ENCODE results near the gene PSMD9. TPM values are rescaled to one million over a fixed set of nuclear protein-coding genes. Genes with fewer than 3 reads are reported as not detected.
A peak's percentile ranks its signal among the peaks of the same experiment; 100 is the strongest.

The PSMD9 gene
- total RNA-seq (52.9 TPM), polyA plus RNA-seq (100 to 1,000 TPM in 1 of 4 donors, 10 to 100 TPM in 3; 75.2 to 106 (median 90.9) TPM)

- peak within 1 kb of the TSS; percentile 96 for H3K4me3 ChIP-seq (ENCODE audit: low read depth, low read length)
- Mint-ChIP-seq H3K27me3 (peaks cover 19% of the 10 kb centered on the region), H3K9me3 (no peaks in the 10 kb centered on the region), H3K4me1 (peaks cover 13 to 45% (median 24%) of the 10 kb centered on the region in 4 donors), H3K4me3 (peak within 1 kb of the TSS; percentile 96 to 99 (median 98)), H3K36me3 (peaks cover 9% of the 10 kb centered on the region), H3K27ac (peak within 1 kb of the TSS; percentile 96 to 100 (median 98))
- H3K27ac ChIP-seq (ENCODE audit: insufficient read depth, low read length, poor library complexity, severe bottlenecking): peak within 1 kb of the TSS; percentile 97
- no peaks in the 10 kb centered on the region for H3K9me3 ChIP-seq (ENCODE audit: control insufficient read depth in 2 of 2, low read length in 2 of 2)
- DNase-seq (peak; percentile 95 to 98 (median 97)), ATAC-seq (ENCODE audit: low read depth in 2 of 2) (peak; percentile 93 to 96)
- peaks cover 27% of the 10 kb centered on the region for H3K4me1 ChIP-seq (ENCODE audit: control insufficient read depth, insufficient read depth, low read length, poor library complexity, severe bottlenecking)
- peaks cover 7% of the 10 kb centered on the region for H3K36me3 ChIP-seq (ENCODE audit: control insufficient read depth, insufficient read depth, low read length)
- no peaks in the 10 kb centered on the region for H3K27me3 ChIP-seq (ENCODE audit: control insufficient read depth, insufficient read depth, low read length)
Observed at GRCh38 chr12:121888478-121889273, at the start of gene PSMD9. Gene PSMD9 (plus strand): TSS chr12:121888790. CDS start chr12:121888857, 67 bp downstream.

- Histone ChIP-seq H3K36me3 (ENCODE audit: control insufficient read depth, insufficient read depth, low read length) (no peaks in the 10 kb centered on the region), H3K4me1 (ENCODE audit: control insufficient read depth, insufficient read depth, low read length, poor library complexity, severe bottlenecking) (peaks cover 16% of the 10 kb centered on the region), H3K4me3 (ENCODE audit: low read depth, low read length) (peak overlapping the region; percentile 75)
Observed at GRCh38 chr12:121839106-121839992, 49.2 kb upstream of the PSMD9 start.

GRCh38 chr12:121839993-121840761 lies 48.4 kb upstream of the PSMD9 start:
- no peaks in the 10 kb centered on the region for H3K36me3 ChIP-seq (ENCODE audit: control insufficient read depth, insufficient read depth, low read length)
- no peaks in the 10 kb centered on the region for H3K9me3 Mint-ChIP-seq
- H3K27ac ChIP-seq (ENCODE audit: insufficient read depth, low read length, poor library complexity, severe bottlenecking): peak overlapping the region; percentile 37
- H3K4me3 Mint-ChIP-seq: peak overlapping the region; percentile 86 to 99 (median 98)
- H3K4me1 Mint-ChIP-seq: peaks cover 0 to 16% (median 10%) of the 10 kb centered on the region in 4 donors
- no peaks in the 10 kb centered on the region for H3K27me3 ChIP-seq (ENCODE audit: control insufficient read depth, insufficient read depth, low read length)
- ATAC-seq (ENCODE audit: low read depth in 2 of 2): no peak
- no peaks in the 10 kb centered on the region for H3K36me3 Mint-ChIP-seq
- peaks cover 16% of the 10 kb centered on the region for H3K4me1 ChIP-seq (ENCODE audit: control insufficient read depth, insufficient read depth, low read length, poor library complexity, severe bottlenecking)
- DNase-seq: no peak
- peak overlapping the region in 2 of 3 donors; percentile 96 to 98 for H3K27ac Mint-ChIP-seq
- no peaks in the 10 kb centered on the region for H3K27me3 Mint-ChIP-seq
- H3K9me3 ChIP-seq (ENCODE audit: control insufficient read depth in 2 of 2, low read length in 2 of 2): no peaks in the 10 kb centered on the region
- H3K4me3 ChIP-seq (ENCODE audit: low read depth, low read length): peak overlapping the region; percentile 75

More at GRCh38 chr12:121839106-121839992, 49.2 kb upstream of the PSMD9 start:
- Mint-ChIP-seq H3K27me3 (no peaks in the 10 kb centered on the region), H3K27ac (peak overlapping the region; percentile 67 to 98 (median 96)), H3K4me1 (peaks cover 0 to 16% (median 11%) of the 10 kb centered on the region in 4 donors), H3K36me3 (no peaks in the 10 kb centered on the region), H3K4me3 (peak overlapping the region; percentile 86 to 99 (median 98)), H3K9me3 (no peaks in the 10 kb centered on the region)
- H3K27me3 ChIP-seq (ENCODE audit: control insufficient read depth, insufficient read depth, low read length): no peaks in the 10 kb centered on the region
- no peaks in the 10 kb centered on the region for H3K9me3 ChIP-seq (ENCODE audit: control insufficient read depth in 2 of 2, low read length in 2 of 2)
- DNase-seq (peak; percentile 98 to 99 (median 99)), ATAC-seq (ENCODE audit: low read depth in 2 of 2) (peak; percentile 95)
- H3K27ac ChIP-seq (ENCODE audit: insufficient read depth, low read length, poor library complexity, severe bottlenecking): peak overlapping the region; percentile 55

GRCh38 chr12:121843236-121843982 lies 45.2 kb upstream of the PSMD9 start:
- DNase-seq (no peak), ATAC-seq (ENCODE audit: low read depth in 2 of 2) (no peak)
- Mint-ChIP-seq H3K27ac (peak overlapping the region in 2 of 3 donors; percentile 20 to 55), H3K4me3 (peak overlapping the region in 2 of 4 donors; percentile 76 to 78), H3K27me3 (no peaks in the 10 kb centered on the region), H3K36me3 (no peaks in the 10 kb centered on the region), H3K4me1 (peaks cover 0 to 16% (median 10%) of the 10 kb centered on the region in 4 donors), H3K9me3 (no peaks in the 10 kb centered on the region)
- no peaks in the 10 kb centered on the region for H3K36me3 ChIP-seq (ENCODE audit: control insufficient read depth, insufficient read depth, low read length)
- no peaks in the 10 kb centered on the region for H3K9me3 ChIP-seq (ENCODE audit: control insufficient read depth in 2 of 2, low read length in 2 of 2)
- no peak overlapping the region for H3K4me3 ChIP-seq (ENCODE audit: low read depth, low read length)
- H3K27me3 ChIP-seq (ENCODE audit: control insufficient read depth, insufficient read depth, low read length): no peaks in the 10 kb centered on the region
- peaks cover 16% of the 10 kb centered on the region for H3K4me1 ChIP-seq (ENCODE audit: control insufficient read depth, insufficient read depth, low read length, poor library complexity, severe bottlenecking)
- no peak overlapping the region for H3K27ac ChIP-seq (ENCODE audit: insufficient read depth, low read length, poor library complexity, severe bottlenecking)

GRCh38 chr12:121845701-121846100 lies 42.9 kb upstream of the PSMD9 start:
- Mint-ChIP-seq H3K4me3 (peak overlapping the region in 1 of 4 donors; percentile 15), H3K4me1 (peaks cover 0 to 4% (median 0%) of the 10 kb centered on the region in 4 donors), H3K36me3 (no peaks in the 10 kb centered on the region), H3K9me3 (no peaks in the 10 kb centered on the region), H3K27me3 (no peaks in the 10 kb centered on the region), H3K27ac (no peak overlapping the region)
- no peak overlapping the region for H3K4me3 ChIP-seq (ENCODE audit: low read depth, low read length)
- no peak for ATAC-seq (ENCODE audit: low read depth in 2 of 2)
- no peak overlapping the region for H3K27ac ChIP-seq (ENCODE audit: insufficient read depth, low read length, poor library complexity, severe bottlenecking)
- no peaks in the 10 kb centered on the region for H3K9me3 ChIP-seq (ENCODE audit: control insufficient read depth in 2 of 2, low read length in 2 of 2)
- no peaks in the 10 kb centered on the region for H3K27me3 ChIP-seq (ENCODE audit: control insufficient read depth, insufficient read depth, low read length)
- DNase-seq: no peak
- no peaks in the 10 kb centered on the region for H3K36me3 ChIP-seq (ENCODE audit: control insufficient read depth, insufficient read depth, low read length)
- H3K4me1 ChIP-seq (ENCODE audit: control insufficient read depth, insufficient read depth, low read length, poor library complexity, severe bottlenecking): peaks cover under 1% of the 10 kb centered on the region

- Mint-ChIP-seq H3K27ac (no peak overlapping the region), H3K27me3 (no peaks in the 10 kb centered on the region), H3K4me3 (no peak overlapping the region), H3K36me3 (no peaks in the 10 kb centered on the region), H3K4me1 (no peaks in the 10 kb centered on the region), H3K9me3 (no peaks in the 10 kb centered on the region)
- no peak overlapping the region for H3K4me3 ChIP-seq (ENCODE audit: low read depth, low read length)
- H3K9me3 ChIP-seq (ENCODE audit: control insufficient read depth in 2 of 2, low read length in 2 of 2): no peaks in the 10 kb centered on the region
- no peaks in the 10 kb centered on the region for H3K27me3 ChIP-seq (ENCODE audit: control insufficient read depth, insufficient read depth, low read length)
- H3K4me1 ChIP-seq (ENCODE audit: control insufficient read depth, insufficient read depth, low read length, poor library complexity, severe bottlenecking): no peaks in the 10 kb centered on the region
- no peak for ATAC-seq (ENCODE audit: low read depth in 2 of 2)
- H3K36me3 ChIP-seq (ENCODE audit: control insufficient read depth, insufficient read depth, low read length): no peaks in the 10 kb centered on the region
- DNase-seq: no peak
- H3K27ac ChIP-seq (ENCODE audit: insufficient read depth, low read length, poor library complexity, severe bottlenecking): no peak overlapping the region
Observed at GRCh38 chr12:121849211-121849610, 39.4 kb upstream of the PSMD9 start.
